RPMI7951 (cell line): ENCODE measurements around the gene ACOT7. TPM values are rescaled to one million over a fixed set of nuclear protein-coding genes. Genes with fewer than 3 reads are reported as not detected.
"Not testable (repeated sequence)": the region's sequence is repeated elsewhere in the genome, so short reads cannot be mapped to it uniquely, and the experiment has no call there.

ENCODE experiments used
- DNase-seq: peaks from one replicate; pipeline ENCODE4 v3.0.0-alpha.2; 2012; ENCODE audit warnings: low read depth
- total RNA-seq: library from RNA; depleted of rRNA; stranded (reverse); fragments of >200 nt; shearing (Covaris generic); gene quantifications from 2 replicates; pipeline ENCODE4 v1.2.3, GENCODE V29; 2014; rRNA removed

ACOT7 gene
- total RNA-seq, 1 experiment from 2014 or later: 142 TPM

GRCh38 chr1:6239213-6239752 is 154.3 kb downstream of the ACOT7 start:
- no peak for DNase-seq

GRCh38 chr1:6237093-6237492 is 156.5 kb downstream of the ACOT7 start:
- no peak for DNase-seq

GRCh38 chr1:6235296-6235677 is 158.3 kb downstream of the ACOT7 start:
- no peak for DNase-seq

- DNase-seq: peak; percentile 55
Observed at GRCh38 chr1:6234502-6235295, 158.9 kb downstream of the ACOT7 start.

- DNase-seq: no peak
Observed at GRCh38 chr1:6233376-6233775, 160.2 kb downstream of the ACOT7 start.

GRCh38 chr1:6225651-6226050 is 167.9 kb downstream of the ACOT7 start:
- no peak for DNase-seq

- peak; percentile 69 for DNase-seq
Observed at GRCh38 chr1:6224718-6225117, 168.8 kb downstream of the ACOT7 start.

- DNase-seq: no peak
Observed at GRCh38 chr1:6223617-6224016, 169.9 kb downstream of the ACOT7 start.

- DNase-seq: peak; percentile 83
Observed at GRCh38 chr1:6222636-6223035, 170.9 kb downstream of the ACOT7 start.

GRCh38 chr1:6221210-6221784 is 172.3 kb downstream of the ACOT7 start:
- DNase-seq: no peak

GRCh38 chr1:6220236-6220635 is 173.3 kb downstream of the ACOT7 start:
- no peak for DNase-seq

GRCh38 chr1:6219641-6220040 is 173.9 kb downstream of the ACOT7 start:
- DNase-seq: not testable (repeated sequence)

- DNase-seq: no peak
Observed at GRCh38 chr1:6218375-6219164, 175.0 kb downstream of the ACOT7 start.

Other genes with a start within 250 kb of the ACOT7 start
- gene CHD5, start 213.4 kb downstream of the ACOT7 start, total RNA-seq: under 0.01 TPM in 1 of 2 replicates, not detected in the other
- gene RPL22, start 194.2 kb downstream of the ACOT7 start, total RNA-seq: 245 and 306 TPM in 2 replicates
- 4.9 and 5.0 TPM in 2 replicates for gene RNF207, start 187.6 kb downstream of the ACOT7 start, total RNA-seq
- 101 and 105 TPM in 2 replicates for gene ICMT, start 157.8 kb downstream of the ACOT7 start, total RNA-seq
- not detected in 2 replicates for gene HES3, start 149.6 kb downstream of the ACOT7 start, total RNA-seq
- gene GPR153, start 132.7 kb downstream of the ACOT7 start, total RNA-seq: 11.8 and 12.6 TPM in 2 replicates
- under 0.01 and 0.10 TPM in 2 replicates for gene HES2, start 26.2 kb upstream of the ACOT7 start, total RNA-seq
- gene ESPN, start 31.0 kb upstream of the ACOT7 start, total RNA-seq: 0.10 TPM in 1 of 2 replicates, not detected in the other
- gene TNFRSF25, start 72.4 kb upstream of the ACOT7 start, total RNA-seq: 0.12 and 0.49 TPM in 2 replicates
- 0.60 and 1.3 TPM in 2 replicates for gene PLEKHG5, start 97.9 kb upstream of the ACOT7 start, total RNA-seq
- gene NOL9, start 160.7 kb upstream of the ACOT7 start, total RNA-seq: 14.4 and 14.5 TPM in 2 replicates
- 0.20 TPM in 1 of 2 replicates, not detected in the other for gene TAS1R1, start 161.5 kb upstream of the ACOT7 start, total RNA-seq
- 11.4 and 15.6 TPM in 2 replicates for gene ZBTB48, start 186.2 kb upstream of the ACOT7 start, total RNA-seq
- gene KLHL21, start 209.1 kb upstream of the ACOT7 start, total RNA-seq: 11.1 and 14.6 TPM in 2 replicates
- 10.7 and 11.2 TPM in 2 replicates for gene PHF13, start 220.0 kb upstream of the ACOT7 start, total RNA-seq
- 29.9 and 30.8 TPM in 2 replicates for gene THAP3, start 231.1 kb upstream of the ACOT7 start, total RNA-seq